G401.6 (cell line): Measurements from ENCODE around the gene CPEB3.
"Not testable (repeated sequence)": the region's sequence is repeated elsewhere in the genome, so short reads cannot be mapped to it uniquely, and the experiment has no call there.

Experiments used
- FAIRE-seq: peaks from 2 replicates; lab custom pipeline; 2012; peaks lifted over from hg19 to GRCh38; lab: Jason Lieb, UNC

CPEB3 gene

DNA sequence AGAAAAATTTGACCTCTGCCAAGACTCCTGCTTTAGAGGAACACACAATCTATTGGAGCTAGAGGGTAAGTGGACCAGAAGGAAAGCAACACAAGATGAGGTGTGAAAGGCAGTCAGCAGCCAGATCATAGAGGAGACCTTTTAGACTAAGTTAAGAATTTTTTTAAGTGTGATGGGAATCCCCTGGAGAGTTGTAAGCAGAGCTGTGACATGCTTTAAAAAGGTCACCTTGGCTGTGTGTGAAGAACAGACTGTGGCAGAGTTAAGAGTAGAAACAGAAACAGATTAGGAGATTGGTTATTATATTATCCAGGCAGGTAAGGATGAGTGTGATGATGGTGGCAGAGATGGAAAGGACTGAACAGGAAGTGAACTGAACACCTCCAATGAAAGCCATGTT lies 23.5 kb downstream of the CPEB3 start:
- no peak for FAIRE-seq

DNA sequence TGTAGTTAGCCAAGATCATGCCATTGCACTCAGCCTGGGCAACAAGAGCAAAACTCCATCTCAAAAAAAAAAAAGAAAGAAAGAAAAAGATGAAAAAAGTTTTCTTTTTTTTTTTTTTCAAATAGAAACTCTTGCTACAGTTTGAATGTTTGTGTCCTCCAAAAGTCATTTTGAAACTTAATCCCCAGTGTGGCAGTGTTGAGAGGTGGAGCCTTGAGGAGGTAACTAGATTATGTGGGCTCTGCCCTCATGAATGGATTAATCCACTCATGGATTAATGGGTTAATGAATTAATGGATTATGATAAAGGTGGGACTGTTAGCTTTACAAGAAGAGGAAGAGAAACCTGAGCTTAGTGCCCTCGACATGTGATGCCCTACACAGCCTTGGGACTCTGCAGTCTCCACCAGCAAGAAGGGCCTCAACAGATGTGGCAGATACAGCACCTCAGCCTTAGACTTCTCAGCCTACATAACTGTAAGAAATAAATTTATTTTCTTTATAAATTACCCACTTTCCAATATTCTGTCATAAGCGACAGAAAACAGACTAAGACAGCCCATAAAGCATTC lies 25.1 kb downstream of the CPEB3 start:
- FAIRE-seq = no peak

DNA sequence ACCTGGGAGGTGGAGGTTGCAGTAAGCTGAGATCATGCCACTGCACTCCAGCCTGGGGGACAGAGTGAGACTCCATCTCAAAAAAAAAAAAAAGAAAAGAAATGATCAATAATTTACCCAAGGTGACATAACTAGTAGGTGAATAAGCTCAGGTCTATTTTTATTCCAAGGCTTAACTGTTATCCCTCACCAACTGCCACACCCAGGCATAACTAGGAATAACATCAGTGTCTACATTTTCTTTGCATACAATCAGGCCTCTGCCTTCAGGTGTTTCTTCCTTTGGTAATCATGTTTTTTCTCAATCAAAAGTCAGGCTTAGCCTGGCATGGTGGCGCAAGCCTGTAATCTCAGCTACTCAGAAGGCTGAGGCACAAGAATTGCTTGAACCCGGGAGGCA lies 26.6 kb downstream of the CPEB3 start:
- FAIRE-seq = no peak

DNA sequence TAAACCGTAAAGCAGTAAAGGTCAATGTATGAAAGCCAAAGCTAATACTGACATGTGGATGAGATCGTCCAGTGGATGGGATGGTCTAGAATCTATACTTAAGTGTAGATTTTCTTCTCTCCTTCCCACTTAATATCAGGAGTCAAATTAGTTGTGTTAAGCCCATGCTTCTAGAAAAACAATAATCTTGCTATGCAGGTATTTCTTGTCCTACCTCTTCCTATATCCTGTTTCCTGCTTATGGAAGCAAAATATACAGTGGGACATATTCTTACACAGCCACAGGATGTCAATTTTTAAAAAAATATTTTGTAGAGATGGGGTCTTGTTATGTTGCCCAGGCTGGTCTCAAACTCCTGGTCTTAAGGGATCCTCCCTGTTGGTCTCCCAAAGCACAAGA lies 27.5 kb downstream of the CPEB3 start:
- FAIRE-seq = no peak

DNA sequence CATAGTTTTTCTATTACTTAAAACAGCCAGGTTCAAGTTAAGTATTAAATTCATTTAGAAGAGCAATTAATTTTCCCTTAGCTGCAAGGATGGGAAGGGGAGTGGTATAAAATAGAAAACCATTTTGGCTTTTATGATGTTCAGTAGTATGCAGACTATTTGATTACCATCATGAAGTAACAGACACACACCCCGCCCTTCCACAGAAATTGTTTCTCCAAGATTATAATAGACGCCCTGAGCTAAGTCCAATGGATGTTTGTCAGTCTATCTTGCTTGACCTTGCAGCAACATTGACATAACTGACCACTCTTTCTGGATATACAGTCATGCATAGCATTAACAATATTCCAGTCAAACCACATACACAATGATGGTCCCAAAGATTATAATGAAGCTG lies 42.3 kb downstream of the CPEB3 start:
- FAIRE-seq = no peak

DNA sequence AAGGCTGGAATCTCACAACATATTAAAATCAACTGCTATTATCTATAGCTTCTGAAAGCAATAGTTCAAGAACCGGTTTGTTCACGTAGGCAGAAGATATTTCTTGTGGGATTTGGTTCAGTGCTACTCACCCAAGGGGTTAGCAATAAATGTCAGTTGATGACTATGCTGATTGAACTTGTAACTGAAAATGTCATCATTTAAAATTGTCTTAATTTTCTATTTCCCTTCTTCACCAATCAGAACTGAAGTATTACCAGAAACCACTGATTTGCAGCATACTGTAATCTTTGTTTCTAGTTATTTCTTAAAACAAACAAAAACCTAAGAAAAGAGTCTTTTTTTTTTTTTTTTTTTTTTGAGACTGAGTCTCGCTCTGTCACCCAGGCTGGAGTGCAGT lies 46.1 kb downstream of the CPEB3 start:
- no peak for FAIRE-seq

DNA sequence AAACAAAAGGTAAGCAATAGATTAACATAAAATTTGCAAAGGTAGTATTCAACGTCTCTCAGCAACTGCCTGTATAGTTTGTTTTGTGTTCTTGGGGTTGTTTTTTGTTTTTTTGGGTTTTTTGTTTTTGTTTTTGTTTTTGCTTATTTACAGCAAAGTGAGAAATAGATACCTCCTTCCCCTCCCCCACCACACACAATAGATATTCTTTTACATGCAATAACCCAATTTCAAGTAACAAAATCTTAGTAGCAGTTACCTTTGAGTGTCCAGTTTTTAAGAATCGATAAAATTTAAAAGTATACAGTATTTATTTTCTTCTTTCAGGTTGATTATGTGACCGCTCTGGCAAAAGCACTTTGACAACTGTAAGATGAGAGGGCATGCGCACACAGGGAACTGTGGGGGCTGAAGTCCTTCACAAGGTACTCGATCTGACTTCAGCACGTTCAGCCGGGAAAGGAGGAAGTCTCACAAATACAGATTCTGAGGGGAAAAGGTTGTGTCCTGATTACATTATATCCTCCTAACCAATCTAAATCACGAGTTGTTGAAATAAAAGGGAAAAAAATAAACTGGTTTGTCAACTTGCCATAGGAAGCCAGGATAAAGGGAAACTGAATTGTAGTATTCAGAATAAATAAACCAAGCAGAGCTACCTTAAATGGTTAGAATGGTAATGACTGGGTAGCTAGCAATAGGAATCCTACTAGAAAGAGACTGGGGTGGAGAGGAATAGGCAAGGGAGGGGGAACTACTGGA lies 47.8 kb downstream of the CPEB3 start:
- peak; percentile 97 for FAIRE-seq

DNA sequence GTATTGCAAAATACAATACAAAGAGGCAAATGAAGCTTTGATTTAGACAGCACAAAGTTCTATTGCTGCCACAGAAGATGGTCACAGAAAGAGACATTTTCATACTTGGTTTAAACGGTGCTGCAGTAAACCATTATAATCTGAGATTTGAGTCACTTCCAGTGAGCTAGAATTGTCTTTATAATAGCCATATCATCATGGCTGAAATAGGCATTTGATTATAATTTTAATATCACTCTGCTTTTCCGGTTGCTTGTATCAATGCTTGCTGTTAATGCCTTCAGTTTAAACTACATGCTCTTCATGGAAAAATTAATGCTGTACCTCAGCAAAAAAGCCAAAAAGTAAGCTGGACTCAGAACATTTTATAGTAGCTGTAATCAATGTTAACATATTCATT lies 48.5 kb downstream of the CPEB3 start:
- no peak for FAIRE-seq

DNA sequence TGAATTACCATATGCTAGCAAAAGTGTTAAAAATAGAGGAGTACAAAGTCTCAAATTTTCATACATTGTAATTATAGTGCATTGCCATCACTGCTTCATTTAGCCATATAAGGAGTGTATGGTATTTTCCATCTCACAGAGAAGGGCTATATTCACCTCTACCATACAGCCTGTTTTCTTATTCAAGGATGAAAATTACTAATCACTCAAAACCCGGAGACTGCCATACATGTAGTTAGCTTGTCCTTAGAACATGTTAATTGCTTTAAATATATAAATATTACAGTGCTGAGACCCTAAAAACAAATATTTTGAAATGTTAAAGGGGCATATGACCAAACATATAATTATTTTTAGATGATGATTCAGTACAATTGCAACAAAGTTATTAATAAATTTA lies 49.4 kb downstream of the CPEB3 start:
- FAIRE-seq = no peak

DNA sequence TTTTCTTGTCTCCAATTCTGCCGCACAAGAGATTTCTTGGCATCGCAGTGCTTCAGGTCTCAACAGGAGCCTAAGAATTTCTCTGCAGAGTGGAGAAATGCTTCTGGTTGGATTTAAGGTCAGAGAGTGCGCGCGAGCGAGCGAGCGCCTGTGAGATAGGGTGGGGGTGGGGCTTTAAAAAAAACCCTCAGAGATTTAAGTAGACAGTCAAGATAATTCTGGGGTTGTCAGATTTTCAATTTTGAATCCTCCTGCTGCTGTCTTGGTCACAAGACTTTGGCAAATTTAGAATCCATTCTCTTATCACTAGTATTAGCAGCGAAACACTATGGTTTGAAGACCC lies 49.7 kb downstream of the CPEB3 start:
- peak; percentile 48 for FAIRE-seq

DNA sequence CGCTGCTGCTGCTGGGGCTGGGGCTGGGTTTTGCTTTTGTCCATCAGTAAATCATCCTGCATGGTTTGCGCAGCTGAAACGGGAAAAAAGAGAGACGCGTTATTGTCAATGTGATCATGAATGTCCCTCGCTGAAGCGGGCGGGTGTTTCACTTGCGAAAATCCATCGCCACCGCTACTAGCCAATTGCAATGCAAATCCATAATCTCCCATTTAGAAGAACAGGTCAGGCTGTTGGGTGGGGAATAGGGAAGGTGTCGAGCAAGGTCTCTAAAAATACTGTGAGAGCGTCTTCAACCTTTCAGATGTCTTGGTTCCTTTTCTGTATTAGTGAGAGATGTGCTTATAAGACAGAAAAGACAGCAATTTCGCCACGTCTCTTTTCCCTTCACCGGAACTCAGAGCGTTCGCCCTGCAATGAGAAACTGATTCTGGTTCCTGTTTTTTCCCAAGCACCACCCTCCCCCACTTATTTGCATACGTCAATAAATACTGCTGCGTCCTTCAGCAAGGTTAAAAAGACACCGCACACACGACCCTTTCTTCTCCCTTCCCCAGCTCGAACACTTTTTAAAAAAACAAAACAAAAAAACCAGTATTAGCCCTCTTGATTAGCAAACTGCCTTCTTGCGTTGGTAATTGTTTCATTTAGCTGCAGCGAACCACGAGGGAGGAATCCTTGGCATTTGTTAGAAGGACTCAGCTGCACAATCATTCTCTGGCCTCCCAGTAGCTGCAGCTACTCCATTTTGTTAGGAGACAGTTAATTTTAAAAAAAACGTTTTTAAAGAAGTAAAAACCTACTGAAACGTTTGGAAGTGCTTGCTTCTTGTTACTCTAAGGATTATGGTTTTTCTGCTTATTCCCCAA lies 50.4 kb downstream of the CPEB3 start:
- peak; percentile 91 for FAIRE-seq

DNA sequence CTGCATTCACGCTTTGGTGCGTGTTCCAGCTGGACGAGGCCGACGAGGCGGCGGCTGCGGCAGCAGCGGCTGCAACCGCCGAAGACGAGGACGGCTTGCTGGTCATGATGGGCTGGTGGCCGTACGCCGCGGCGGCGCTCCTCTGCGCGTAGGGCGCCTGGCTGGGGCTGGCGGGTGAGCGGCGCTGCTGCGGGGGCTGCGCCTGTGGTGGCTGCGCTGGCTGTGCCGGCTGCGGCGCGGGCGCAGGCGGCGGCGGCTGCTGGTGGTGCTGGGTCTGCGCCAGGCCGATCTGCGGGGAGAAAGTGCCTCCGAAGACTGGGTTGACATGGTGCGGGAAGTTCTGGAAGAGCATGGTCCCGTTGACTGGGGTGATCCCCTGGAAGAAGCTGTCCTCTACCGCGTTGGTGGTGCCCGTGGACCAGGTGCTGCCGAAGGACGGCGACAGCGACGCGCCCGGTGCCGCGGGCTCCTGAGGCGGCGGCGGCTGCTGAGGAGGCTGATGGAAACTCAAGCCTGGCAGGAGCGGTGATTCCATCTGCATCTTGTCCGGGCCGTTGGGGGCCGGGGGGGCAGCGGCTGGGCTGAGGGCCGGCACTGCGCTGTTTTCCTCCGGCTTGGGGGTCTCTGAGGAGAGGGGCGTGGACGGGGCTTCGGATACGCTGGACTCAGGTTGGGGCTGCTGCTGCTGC lies 51.1 kb downstream of the CPEB3 start:
- no peak for FAIRE-seq

DNA sequence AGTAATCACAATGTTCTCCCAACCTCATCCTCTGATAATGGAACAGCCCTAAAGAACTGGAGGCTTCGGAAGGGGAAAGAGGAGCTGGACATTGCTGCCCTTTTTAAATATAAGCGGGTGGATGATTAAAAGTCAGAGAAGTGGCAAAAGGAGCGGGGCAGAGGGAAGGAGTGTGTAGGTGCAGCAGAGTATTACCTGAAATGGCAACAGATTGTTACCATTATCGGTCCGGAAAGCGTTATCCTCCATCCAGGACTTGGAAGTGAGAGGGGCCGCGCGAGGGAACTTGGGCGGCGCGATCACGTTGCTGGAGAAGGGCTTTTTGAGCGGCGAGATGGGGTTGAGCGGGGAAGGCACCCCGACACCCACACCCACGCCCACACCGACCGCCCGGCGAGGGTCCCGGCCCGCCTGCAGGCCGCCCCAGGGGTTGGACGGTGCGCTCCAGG lies 51.7 kb downstream of the CPEB3 start:
- no peak for FAIRE-seq

DNA sequence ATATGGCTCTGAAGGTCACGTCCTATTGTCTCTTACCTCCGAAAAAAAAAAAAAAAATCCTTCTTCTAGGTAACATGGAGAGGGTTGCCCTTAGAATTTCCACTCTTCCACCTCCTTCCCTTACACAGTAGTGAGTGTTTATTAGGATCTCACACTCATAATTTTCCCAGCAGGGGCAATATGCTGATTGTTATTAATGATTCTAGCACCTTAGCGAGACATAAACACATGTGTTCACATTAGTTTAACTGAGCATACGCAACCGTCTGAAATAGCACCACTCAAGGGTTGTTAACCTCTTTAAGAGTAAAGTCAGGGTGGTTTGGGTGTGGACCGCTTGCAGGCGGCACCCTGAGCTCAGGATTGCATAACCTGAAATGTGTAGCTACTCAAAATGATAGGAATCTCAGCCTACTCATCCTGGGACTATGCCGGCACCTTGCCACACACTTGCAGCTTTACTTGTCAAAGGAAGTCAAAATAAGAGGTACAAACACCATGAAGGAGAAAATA lies 52.2 kb downstream of the CPEB3 start:
- FAIRE-seq = no peak

DNA sequence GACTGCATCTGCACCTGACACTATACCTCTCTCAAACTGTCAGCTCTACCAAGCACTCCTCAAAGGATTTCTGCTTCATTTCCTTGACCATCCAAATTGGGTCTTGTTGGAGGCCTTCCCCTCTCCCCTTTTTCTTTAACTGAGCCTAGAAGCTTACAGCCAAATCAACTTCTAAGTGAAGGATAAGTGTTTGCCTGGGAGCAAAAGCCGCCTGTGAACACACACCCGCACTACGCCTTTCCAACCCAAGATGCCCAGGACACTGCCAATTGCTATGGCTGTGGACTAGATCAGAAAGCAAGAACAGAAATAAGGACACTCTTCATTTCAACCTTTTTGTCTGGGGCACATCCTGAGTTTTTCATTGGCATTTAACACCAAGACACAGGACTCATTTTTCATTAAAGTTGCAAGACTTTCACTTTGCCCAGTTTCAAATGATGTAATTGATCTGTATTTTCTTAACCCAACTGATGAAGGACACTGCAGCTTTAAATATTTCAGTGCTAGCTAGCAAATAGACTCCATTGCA lies 52.8 kb downstream of the CPEB3 start:
- FAIRE-seq = no peak

DNA sequence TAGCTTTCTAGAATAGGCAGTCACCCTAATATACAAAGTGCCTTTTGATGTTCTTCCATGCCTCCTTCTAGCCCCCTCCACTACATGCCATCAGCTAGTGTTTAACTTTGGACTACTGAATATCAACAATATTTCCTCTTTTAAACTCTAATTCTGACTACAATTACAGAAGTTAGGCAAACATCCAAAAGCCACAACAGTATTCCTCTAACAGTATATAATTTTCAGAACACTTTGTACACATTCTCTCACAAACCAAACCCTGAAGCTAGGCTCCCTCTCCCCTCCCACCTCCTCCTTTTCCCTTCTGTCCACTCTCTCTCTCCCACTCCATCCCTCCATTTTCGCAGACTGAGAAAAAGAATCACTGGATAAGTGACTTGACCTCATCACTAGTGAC lies 59.7 kb downstream of the CPEB3 start:
- FAIRE-seq = no peak

DNA sequence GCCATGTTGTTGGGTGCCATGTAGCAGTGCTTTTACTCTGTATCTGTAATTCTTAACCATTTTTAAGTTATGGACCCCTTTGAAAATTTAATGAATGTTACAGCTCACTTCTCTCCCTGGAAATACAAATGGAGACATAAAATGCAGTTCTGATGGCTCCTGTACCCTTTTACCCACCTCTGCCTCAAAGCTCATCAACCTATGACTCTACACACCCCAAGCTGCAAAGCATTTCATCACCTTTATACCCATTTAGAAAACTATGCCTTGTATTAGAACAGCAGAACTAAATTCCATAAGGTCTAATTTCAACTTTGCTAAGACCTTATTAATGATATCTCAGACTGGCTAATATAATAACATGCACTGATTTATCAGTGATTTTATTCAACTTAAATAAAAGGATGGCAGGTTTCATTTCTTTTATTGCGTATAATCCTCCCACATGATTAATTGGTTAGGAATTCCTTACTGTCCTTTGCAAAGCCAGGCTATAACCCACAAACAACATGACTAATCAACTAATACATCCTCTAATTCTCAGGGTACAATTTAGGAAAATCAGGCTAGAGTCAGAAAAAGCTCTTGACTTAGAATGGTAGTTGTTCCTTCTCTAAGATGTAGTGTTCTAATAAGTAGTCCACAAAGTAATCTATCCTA lies 68.1 kb downstream of the CPEB3 start:
- no peak for FAIRE-seq

DNA sequence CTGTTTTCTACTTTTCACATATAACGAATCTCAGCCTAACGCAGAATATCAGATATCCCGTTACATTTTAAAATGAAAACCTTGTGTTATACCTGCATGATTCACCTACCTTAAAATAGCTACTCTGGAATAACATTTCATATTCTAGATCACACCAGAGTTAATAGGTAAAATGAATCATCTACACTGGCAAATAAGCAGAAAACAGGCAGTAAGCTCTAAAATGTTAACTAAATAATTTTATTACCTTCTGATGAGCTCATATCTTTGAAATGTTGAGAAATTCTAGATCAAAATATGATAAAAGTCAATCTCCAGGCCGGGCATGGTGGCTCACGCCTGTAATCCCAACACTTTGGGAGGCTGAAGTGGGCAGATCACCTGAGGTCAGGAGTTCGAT lies 71.3 kb downstream of the CPEB3 start:
- FAIRE-seq = no peak

DNA sequence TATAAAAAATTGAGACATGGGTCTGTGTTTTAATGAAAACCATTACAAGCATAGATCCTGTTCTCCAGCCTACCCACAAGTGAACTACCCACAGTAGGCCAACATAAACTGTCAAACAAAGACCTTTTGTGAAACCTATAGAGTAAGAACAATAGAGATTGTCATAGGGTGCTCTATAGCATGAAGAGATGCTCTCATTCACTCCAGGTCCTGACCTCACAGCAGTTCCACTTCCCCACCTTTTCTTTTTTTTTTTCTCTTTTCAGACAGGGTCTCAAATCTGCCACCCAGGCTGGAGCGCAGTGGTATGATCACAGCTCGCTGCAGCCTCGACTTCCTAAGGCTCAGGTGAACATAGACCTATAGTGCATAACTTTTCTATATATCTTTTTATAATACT lies 72.3 kb downstream of the CPEB3 start:
- FAIRE-seq = no peak

DNA sequence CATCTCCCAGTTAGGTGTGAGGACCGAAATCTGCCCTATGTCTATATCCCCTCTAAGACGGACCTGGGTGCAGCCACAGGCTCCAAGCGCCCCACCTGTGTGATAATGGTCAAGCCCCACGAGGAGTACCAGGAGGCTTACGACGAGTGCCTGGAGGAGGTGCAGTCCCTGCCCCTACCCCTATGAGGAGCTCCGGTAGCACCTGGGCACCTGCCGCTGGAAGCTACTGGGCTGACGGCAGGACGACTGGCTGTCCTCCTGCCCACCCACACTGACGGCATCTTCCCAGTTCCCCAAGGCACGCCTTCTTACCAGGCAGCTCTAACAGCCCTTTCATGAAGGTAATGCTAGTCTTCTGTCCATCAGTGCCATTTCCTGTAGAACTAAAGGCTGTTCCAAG lies 74.3 kb downstream of the CPEB3 start:
- FAIRE-seq = not testable (repeated sequence)

DNA sequence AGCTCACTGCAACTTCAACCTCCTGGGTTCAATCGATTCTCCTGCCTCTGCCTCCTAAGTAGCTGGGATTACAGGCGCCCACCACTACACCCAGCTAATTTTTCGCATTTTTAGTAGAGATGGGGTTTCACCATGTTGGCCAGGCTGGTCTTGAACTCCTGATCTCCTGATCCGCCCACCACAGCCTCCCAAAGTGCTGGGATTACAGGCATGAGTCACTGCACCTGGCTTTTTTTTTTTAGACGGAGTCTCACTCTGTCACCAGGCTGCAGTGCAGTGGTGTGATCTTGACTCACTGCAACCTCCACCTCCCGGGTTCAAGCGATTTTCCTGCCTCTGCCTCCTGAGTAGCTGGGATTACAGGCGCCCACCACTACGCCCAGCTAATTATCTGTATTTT lies 75.7 kb downstream of the CPEB3 start:
- FAIRE-seq = not testable (repeated sequence)

DNA sequence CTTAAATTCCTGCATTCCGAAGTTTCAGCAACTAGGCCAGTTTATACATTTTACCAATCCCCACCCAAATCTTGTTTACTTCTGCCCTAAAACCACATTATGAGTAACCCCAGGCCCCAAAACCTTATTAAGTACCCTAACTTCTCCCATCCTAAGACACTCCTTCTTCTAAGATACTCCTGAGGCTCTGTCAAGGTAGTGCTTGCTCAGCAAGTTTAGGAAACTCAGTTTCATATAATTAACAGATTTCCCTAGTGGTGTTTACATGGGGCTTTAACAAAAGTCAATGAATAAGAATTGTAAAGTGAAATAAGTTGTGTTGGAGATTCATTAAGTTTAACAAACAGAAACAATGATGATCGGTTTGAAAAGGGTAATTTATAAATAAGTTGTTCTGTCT lies 77.8 kb downstream of the CPEB3 start:
- FAIRE-seq = no peak
